H1 (cell line): Measurements from ENCODE around the gene IFI16. TPM values are rescaled to one million over a fixed set of nuclear protein-coding genes. Genes with fewer than 3 reads are reported as not detected.

Experiments used
- JUN ChIP-seq: IDR thresholded peaks from 2 replicates; pipeline ENCODE4 v1.6.1; 2011; ENCODE audit warnings: low read depth, mild to moderate bottlenecking, improper control_type of control experiment, low read length
- POLR2AphosphoS5 ChIP-seq: IDR thresholded peaks from 2 replicates; pipeline ENCODE4 v1.6.1; 2011; ENCODE audit warnings: low read depth, low read length
- TAF7 ChIP-seq: optimal IDR thresholded peaks from 2 replicates; pipeline ENCODE3; 2011; ENCODE audit warnings: low read depth, mild to moderate bottlenecking, inconsistent platforms, low read length, moderate library complexity, borderline replicate concordance
- polyA plus RNA-seq, 7 experiments: library from polyadenylated mRNA; depleted of rRNA in 3 of 7; stranded (reverse) in 5 of 7; unstranded in 2 of 7; fragments of >200 nt in 5 of 7; fragments of 200-250 nt in 2 of 7; gene quantifications; 1 replicate in 5 of 7; 2 replicates in 1 of 7; 4 replicates in 1 of 7; pipeline versions ENCODE4 v1.2.1 to v1.2.3, GENCODE V29; 2011 to 2013; ENCODE audit warnings: missing spikeins in 2 of 7, mixed read lengths in 2 of 7
- total RNA-seq: library from RNA; stranded (reverse); fragmentation: NEBNext Ultra II Directional; extraction: Animal tissue kit (Norgen Biotek cat#: 25700); gene quantifications from 2 replicates; pipeline ENCODE4 v1.2.1, GENCODE V29; 2021

The IFI16 gene
- total and polyA plus RNA-seq, 2 of the 8 experiments (the other 6 are each of a cell fraction or from before 2014, with no cell fraction given) = 0.63 to 0.74 TPM

DNA sequence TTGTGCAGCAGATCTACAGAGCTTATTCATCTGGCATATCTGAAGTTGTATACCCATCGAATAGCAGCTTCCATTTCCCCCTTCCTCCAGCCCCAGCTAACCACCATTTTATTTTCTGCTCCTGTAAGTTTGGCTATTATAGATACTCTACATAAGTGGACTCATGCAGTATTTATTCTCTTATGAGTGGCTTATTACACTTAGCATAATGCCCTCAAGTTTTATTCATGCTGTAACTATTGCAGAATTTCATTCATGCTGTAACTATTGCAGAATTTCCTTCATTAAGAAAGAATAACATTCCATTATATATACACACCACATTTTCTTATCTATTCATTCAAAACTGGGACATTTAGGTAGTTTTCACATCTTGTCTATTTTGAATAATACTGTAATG is 30.5 kb upstream of the IFI16 start (continued):
- TF ChIP-seq POLR2AphosphoS5 (no peak), JUN (no peak), TAF7 (no peak)
